ENCODE data around the gene POLR3E.

Gene POLR3E

DNA sequence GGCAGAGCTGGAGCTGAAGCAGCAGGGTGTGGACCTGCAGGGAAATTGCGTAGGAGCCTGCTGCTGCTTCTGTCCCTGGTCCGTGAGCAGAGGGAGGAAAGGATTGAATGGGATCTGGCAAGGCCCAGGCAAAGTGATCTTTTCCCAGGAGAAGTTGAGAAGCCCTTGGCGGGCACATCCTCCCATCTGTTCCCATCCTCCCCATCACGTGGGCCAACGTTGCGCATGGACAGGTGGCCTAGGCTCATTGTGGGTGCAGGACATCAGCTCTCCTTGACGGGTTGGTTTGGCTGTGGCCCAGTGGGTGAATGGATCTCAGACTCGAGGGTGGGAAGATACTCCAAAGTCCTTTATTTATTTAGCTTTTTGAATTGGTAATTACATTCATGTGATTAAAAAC is 29.4 kb upstream of the POLR3E start:
- CTCF ChIA-PET, result no interaction called here
- DNase-seq (ENCODE audit: low read depth, low spot score), result no peak
- POLR2A ChIA-PET, result no interaction called here
- H3K4me3 ChIP-seq (ENCODE audit: low read depth, low read length), result no peak overlapping the region
- no peak for TF ChIP-seq CTCF (IDR thresholded peaks at IDR 0.05; ENCODE audit: insufficient read depth, low read length, missing control alignments)

DNA sequence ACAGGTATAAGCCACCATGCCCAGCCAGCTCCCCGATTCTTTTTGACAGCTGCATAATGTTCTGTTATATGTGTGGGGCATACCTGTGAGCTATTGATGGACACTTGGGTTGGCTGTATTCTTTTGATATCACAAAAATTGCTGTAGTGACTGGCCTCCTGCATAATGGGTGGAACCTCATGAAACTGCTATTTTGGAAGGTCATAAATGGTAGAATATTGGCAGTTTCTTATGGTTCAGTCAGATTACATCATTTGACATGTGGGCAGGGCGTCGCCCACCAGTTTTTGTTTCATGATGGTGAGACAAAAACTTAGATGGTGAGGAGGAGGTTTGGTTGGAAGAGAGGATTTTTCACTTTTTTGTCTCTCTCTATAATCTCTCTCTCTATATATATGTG is 26.7 kb upstream of the POLR3E start:
- H3K4me3 ChIP-seq (ENCODE audit: low read depth, low read length), result no peak overlapping the region
- POLR2A ChIA-PET, result no interaction called here
- DNase-seq (ENCODE audit: low read depth, low spot score), result no peak
- no peak for TF ChIP-seq CTCF (IDR thresholded peaks at IDR 0.05; ENCODE audit: insufficient read depth, low read length, missing control alignments)
- CTCF ChIA-PET, result interaction anchor here (1.4 kb wide), 1 partner anchor 9 kb away, joined by 5 read pairs; no protein-coding TSS in a partner anchor

GRCh38 chr16:22272870-22273650 is 24.1 kb upstream of the POLR3E start:
- no peak overlapping the region for H3K4me3 ChIP-seq (ENCODE audit: low read depth, low read length)
- no peak for DNase-seq (ENCODE audit: low read depth, low spot score)
- ChIA-PET POLR2A (no interaction called here), CTCF (interaction anchor here (1.3 to 1.4 kb wide), 2 partner anchors 9 to 27 kb away, joined by 4 to 5 read pairs; no protein-coding TSS in a partner anchor)
- no peak for TF ChIP-seq CTCF (IDR thresholded peaks at IDR 0.05; ENCODE audit: insufficient read depth, low read length, missing control alignments)

GRCh38 chr16:22274916-22275315 is 22.3 kb upstream of the POLR3E start:
- ChIA-PET POLR2A (no interaction called here), CTCF (no interaction called here)
- no peak overlapping the region for H3K4me3 ChIP-seq (ENCODE audit: low read depth, low read length)
- TF ChIP-seq CTCF (IDR thresholded peaks at IDR 0.05; ENCODE audit: insufficient read depth, low read length, missing control alignments), result no peak
- no peak for DNase-seq (ENCODE audit: low read depth, low spot score)

DNA sequence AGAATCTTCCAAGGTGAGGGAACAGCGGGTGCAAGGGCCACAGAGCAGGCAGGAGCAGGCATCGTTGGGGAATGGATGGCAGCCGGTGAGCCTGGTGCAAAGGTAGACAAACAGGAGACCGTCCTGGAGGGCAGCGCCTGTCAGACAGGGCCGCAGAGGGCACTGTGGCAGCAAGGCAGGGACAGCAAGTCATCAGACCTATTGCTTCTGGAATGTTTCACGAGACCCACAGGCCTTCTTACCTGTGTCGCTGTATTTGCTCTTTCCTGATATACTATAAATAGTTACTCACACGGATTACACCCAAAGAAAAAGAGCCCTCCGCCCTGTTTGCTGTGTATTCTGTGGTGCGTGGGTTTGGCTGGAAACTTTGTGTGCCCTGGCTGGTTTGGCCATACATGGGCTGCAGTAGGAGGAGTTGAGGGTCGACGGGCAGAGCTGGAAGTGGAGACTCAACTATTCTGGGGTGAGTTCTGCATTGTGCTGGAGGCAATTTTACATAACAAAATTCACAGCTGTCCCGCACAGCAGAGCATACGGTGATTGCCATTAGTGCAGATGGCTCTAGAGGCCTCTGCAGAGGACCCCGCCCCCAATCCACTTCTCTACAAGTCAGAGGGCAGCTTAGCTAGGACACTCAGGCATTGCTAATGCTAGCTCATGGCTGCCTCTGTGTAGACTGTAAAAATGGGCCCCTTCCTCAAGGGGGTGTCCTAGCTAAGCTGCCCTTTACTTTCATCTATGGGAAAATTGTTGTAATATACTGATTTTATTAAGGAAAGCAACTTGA is 18.6 kb upstream of the POLR3E start:
- no peak for DNase-seq (ENCODE audit: low read depth, low spot score)
- CTCF ChIA-PET, result interaction anchor here (1.3 to 1.4 kb wide), 2 partner anchors 8 to 23 kb away, joined by 3 to 5 read pairs; no protein-coding TSS in a partner anchor
- no peak overlapping the region for H3K4me3 ChIP-seq (ENCODE audit: low read depth, low read length)
- POLR2A ChIA-PET, result no interaction called here
- TF ChIP-seq CTCF (IDR thresholded peaks at IDR 0.05; ENCODE audit: insufficient read depth, low read length, missing control alignments), result no peak

DNA sequence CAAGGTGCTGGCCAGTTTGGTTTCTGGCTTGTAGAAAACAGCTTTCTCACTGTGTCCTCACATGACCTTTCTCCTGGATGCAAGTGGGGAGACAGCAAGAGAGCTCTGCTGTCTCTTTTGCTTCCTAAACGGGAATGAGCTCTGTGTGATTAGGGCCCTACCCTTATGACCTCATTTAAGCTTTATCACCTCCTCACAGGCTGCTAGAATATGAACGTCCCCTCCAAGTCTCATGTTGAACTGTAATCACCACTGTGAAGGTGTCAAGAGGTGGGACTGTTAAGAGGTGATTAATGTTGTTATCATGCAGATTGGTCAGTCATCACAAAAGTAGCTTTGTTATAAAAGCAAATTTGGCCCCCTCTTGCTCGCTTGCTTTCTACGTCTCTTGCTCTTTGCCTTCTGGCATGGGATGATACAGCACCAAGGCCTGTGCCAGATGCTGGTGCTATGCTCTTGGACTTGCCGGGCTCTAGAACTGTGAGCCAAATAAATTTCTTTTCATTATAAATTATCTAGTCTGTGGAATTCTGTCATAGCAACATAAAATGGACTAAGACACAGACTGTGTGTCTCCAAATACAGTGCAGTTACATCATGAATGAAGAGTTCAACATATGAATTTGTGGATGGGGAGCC is 14.8 kb upstream of the POLR3E start:
- ChIA-PET POLR2A (no interaction called here), CTCF (interaction anchor here (0.8 to 2.0 kb wide), 3 partner anchors 9 to 15 kb away, joined by 4 to 7 read pairs (median 4); partner anchors contain the start of gene POLR3E)
- no peak for TF ChIP-seq CTCF (IDR thresholded peaks at IDR 0.05; ENCODE audit: insufficient read depth, low read length, missing control alignments)
- no peak for DNase-seq (ENCODE audit: low read depth, low spot score)
- H3K4me3 ChIP-seq (ENCODE audit: low read depth, low read length), result no peak overlapping the region

All from AG04449 (cell line).